HG02642 (cell line): ENCODE data around the gene STAC2.

ENCODE experiments used
- ATAC-seq: cut with Tn5 transposase; IDR thresholded peaks from one replicate; pipeline ENCODE4 v1.9.1; 2021; ENCODE audit warnings: mild to moderate bottlenecking; ENCODE audit not compliant: unreplicated experiment, poor library complexity

STAC2 gene

GRCh38 chr17:39235555-39236449 is 10.1 kb upstream of the STAC2 start:
- ATAC-seq: no peak

GRCh38 chr17:39231591-39232551 is 6.1 kb upstream of the STAC2 start:
- ATAC-seq: no peak

- ATAC-seq: no peak
Observed at GRCh38 chr17:39231091-39231561, 5.4 kb upstream of the STAC2 start.

- ATAC-seq: no peak
Observed at GRCh38 chr17:39230361-39230760, 4.6 kb upstream of the STAC2 start.

GRCh38 chr17:39229274-39229913 is 3.6 kb upstream of the STAC2 start:
- no peak for ATAC-seq

DNA sequence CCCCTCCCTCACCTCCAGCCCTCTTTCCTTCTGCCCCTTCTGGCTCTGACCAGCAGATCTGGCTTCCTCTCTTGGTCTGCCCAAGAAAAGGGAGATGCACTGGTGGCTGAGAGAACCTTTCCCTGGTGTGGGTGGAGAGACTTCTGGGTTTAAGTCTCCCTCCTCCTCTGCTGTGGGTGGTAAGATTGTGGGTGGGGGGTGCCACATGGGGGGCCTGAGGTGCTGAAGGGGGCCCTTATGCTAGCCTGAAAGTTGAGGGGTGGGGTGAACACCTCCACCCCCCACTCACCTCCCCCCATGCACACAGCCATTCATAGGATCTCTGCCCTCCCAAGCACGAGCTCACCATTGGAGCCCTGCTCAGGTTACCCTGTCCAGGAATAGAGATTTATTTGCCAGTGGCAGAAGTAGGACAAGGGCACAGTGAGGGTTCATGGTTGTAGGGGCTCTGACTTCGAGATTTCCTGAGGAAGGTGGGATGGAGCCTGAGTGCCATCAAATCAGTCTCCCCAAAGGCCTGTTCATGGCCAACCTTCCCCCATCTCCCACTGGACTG is 1.7 kb upstream of the STAC2 start:
- ATAC-seq: no peak

DNA sequence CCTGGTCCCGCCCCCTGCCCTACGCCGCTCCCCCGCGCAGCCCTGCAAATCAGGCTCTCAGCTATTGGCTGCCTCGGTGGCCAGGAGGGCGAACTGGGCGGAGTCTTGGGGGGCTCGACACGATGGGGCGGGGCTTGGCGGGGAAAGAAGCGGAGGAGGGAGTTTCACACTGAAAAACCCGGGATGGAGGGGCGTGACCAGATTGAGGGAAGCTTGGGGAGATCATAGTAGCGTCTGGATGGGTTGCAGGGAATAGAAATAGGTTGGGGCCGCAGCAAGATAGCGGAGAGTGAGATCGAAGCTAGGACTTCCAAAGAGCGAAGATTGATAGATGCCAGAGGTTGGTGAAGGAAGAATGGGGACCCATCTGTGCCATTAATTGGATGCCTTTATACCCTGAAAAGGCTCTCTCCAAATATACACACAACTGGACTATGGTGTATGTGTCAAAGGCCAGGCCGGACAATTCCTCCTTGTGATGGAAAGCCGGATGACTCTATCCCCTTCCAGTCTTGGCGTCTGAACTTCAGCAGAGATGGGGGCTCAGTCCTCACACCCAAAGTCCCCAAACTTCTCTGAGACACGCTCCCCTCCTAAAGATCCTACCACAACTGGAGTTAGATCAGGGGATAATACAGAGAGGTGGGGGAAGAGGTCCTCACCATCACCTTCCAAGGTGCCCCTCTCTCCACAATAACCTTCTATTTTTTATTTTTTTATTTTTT is 376 bp upstream of the STAC2 start:
- ATAC-seq: no peak

DNA sequence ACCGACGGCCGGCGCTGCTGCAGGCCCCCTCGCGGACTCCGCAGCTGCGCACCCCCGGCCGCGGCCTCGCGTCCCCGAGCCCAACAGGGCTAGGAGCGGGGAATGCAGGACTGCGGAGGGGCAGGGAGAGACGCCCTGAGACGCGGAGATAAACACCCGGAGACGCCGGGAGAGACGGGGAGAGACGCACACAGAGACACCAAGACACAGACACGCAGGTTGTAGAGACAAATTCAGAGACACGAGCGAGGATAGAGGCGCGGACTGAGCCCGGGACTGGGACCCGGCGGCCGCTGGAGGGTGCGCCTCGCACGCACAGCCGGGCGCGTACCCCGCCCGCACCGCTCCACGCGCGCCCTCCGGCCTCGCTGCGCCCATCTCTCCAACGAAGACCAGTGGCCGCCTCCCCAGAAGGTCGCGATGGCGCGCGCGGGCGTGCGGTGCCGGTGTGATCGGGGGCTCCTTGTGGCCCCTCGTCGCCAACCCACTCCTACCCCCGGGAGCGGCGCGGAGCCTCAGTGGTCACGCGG is 902 bp downstream of the STAC2 start:
- ATAC-seq: no peak

- no peak for ATAC-seq
Observed at GRCh38 chr17:39223907-39224777, 1.6 kb downstream of the STAC2 start.

DNA sequence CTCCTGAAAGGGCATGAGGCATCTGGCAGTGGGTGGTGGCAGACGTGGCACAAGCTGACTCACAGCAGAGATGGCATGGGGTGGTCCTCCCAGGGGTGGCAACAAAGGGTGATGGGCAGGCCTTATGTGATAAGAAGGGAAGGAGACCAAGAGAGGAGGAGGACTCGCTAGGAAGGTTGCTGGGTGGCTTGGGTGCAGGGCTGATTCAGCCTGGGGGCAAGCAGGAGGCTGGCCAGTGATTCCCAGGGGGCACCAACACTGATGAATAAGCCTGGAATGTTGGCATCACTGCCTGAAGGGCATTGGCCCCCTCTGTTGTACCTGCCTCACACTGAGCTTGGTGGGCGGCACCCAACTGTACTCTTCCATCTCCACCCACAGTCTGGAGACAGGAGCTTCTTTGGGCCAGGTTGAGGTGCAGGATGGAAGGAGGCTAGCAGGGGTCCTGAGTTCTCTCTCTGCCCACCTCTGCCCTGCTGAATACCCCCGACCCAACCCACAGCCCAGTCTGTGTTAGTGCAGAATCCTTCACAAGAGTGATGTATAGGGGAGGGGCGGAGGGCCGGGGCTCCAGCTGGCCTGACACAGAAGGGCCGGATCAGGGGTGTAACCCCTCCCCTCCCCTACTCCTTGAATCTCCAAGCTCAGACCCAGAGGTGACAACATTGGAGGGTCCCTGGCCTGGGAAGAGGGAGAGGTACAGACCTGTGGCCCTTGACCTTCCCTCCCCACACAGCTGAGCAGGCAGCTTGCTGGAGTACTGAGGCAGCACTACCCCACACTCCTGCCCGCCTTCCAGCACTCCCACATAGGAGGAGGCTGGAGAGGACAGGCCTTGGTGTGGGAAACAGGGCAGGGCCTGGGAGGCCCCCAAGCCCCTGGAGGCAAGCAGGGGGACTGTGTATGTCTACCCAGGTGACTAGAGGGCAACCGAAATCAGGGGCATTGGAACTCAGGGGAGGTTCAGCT is 2.6 kb downstream of the STAC2 start:
- no peak for ATAC-seq

DNA sequence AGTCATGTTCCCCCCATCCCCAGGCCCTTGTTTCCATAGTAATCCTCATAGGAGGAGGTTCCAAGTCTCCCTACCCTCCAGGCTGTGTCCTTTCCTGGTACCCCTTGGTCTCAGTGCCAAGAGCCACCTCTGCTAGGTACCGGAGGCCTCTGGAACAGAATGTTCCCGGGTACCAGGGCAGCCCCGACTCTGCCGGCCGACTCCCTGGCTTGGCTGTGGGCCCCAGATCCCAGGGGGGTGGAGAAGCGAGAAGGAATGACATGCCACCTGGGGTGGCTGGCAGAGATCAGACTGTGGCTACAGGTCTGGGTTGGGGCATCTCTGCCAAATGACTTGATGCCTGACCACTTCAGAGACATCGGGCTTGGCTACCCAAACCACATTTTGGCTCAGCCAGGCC is 3.6 kb downstream of the STAC2 start:
- ATAC-seq: no peak

- ATAC-seq: no peak
Observed at GRCh38 chr17:39221572-39221971, 4.2 kb downstream of the STAC2 start.

GRCh38 chr17:39219647-39220154 is 6.0 kb downstream of the STAC2 start:
- no peak for ATAC-seq

DNA sequence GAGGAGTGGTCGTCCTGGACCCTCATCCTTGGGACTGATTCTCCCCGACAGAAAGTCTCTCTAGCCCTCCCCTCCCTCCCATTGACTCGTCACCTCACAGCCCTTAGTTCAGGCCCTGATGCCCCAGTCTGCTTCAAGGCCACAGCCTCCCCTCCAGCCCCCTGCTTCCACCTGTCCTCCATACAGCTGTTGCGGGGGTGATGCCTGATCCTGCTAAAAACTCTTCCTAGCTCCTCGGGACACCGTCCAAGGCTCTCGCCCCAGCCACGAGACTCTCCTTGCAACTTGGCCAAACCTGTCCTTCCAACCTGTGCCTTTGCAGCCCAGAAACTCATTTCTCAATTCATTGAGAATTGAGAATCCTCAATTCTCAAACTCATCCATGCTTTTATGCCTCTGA is 6.8 kb downstream of the STAC2 start:
- ATAC-seq: no peak

DNA sequence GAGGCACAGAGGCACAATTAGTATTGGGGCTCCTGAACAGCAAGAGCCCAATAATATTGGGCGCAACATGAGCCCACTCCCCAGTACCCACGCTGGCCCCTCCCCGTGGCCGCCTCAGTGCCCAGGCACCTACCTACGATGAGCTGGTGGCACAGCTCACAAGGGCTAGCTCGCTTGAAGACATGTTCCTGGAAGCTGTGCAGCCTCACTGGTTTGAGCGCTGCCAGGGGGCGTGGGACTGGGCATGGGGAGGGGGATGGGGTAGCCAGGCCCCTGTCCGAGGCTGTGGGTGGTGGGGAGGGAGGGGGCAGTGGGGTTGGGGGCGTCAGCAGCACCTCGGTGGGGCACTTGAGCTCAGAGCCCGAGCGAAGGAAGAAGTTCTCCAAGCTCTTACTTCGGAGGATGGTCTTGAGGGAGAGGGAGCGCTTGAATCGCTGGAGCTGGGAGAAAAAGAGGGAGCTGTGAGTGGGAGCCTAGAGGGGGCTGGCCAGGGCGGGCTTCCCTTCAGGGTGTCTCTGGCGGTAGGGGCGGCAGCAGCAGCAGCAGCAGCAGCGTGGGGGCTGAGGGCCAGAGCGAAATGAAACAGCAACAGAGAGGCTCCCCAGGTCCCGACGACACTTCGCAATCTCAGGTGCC is 7.9 kb downstream of the STAC2 start:
- ATAC-seq: no peak

DNA sequence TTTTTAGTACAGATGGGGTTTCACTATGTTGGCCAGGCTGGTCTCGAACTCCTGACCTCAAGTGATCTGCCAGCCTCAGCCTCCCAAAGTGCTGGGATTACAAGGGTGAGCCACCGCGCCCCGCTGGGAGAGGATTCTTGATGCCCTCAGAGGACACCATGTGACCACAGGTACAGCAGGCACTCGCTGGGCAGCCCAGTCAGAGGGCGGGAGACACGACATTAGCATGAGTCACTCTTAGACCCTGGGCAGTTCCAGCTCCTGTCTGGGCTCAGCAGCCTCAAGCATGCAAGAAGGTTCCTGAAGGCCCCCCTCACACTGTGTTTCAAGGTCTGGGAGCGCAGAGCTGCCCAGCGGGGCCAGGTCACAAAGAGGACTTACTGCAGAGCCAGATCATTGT is 11.9 kb downstream of the STAC2 start:
- ATAC-seq: no peak
